HCT116 (cell line): ENCODE results near the gene STIM1. TPM values are rescaled to one million over a fixed set of nuclear protein-coding genes. Genes with fewer than 3 reads are reported as not detected.

Source experiments
- ATAC-seq: fragments of 200-7000 bp; cut with Tn5 transposase; 2 replicates; pipeline ENCODE4 v1.9.1; 2020; ENCODE audit warnings: mild to moderate bottlenecking, moderate library complexity
- BruUV-seq: library from RNA; stranded (reverse); fragments of 400-500 nt; replicated peaks from 2 replicates; lab custom pipeline; 2021; lab: Mats Ljungman, UMichigan
- CTCF ChIA-PET: fragments of 300-600 bp; sonication (Branson Sonifier 250); formaldehyde crosslinking; loops from one replicate; lab custom pipeline; 2021; ENCODE audit warnings: antibody characterized with exemption; lab: Charles Lee
- POLR2A ChIA-PET: fragments of 300-600, 350-600 bp; sonication (Branson Sonifier 250); formaldehyde crosslinking; loops from one replicate; lab custom pipeline; 2021; ENCODE audit warnings: antibody characterized with exemption; lab: Charles Lee
- RAD21 ChIA-PET, 2 experiments: fragments of 300-600 bp; sonication (Branson Sonifier 250); formaldehyde crosslinking; loops; one replicate each; lab custom pipeline; 2023; ENCODE audit warnings: low total read pairs in 2 of 2; ENCODE audit not compliant: uncharacterized antibody in 2 of 2, unreplicated experiment in 2 of 2, low non-redundant PET in 1 of 2; lab: Charles Lee
- DNase-seq: peaks from one replicate; pipeline ENCODE4 v3.0.0-alpha.2; 2010; ENCODE audit warnings: low read depth, low spot score
- H2AFZ ChIP-seq: fragments of 200-600 bp; shearing (Covaris generic), sonication (generic); 2 replicates; pipeline ENCODE4 v1.6.1; 2017; ENCODE audit warnings: low read depth, mixed run types, mixed read lengths, antibody characterized with exemption, low read length; ENCODE audit not compliant: poor library complexity, severe bottlenecking
- H3K27ac ChIP-seq: 2 replicates; pipeline ENCODE4 v1.5.1; 2012; ENCODE audit warnings: low read depth, low read length
- H3K27me3 ChIP-seq: fragments of 200-600 bp; sonication (generic); 2 replicates; pipeline ENCODE4 v1.6.1; 2016; ENCODE audit warnings: mixed run types, low read length, mixed read lengths; ENCODE audit not compliant: insufficient read depth
- H3K36me3 ChIP-seq, 2 experiments: fragments of 200-500 bp in 1 of 2; fragments of 200-600 bp in 1 of 2; sonication (Bioruptor generic) in 1 of 2; sonication (generic) in 1 of 2; 2 replicates each; pipeline versions ENCODE4 v1.5.1 to v1.6.1; 2014 to 2016; ENCODE audit warnings: low read length in 2 of 2, inconsistent platforms in 1 of 2, mixed read lengths in 1 of 2, mixed run types in 1 of 2; ENCODE audit not compliant: insufficient read depth in 2 of 2, control insufficient read depth in 1 of 2
- H3K4me1 ChIP-seq, 2 experiments: fragments of 200-600 bp in 1 of 2; sonication (generic) in 1 of 2; 2 replicates each; pipeline versions ENCODE4 v1.5.1 to v1.6.1; 2012 to 2017; ENCODE audit warnings: low read length in 2 of 2, inconsistent platforms in 1 of 2, mild to moderate bottlenecking in 1 of 2, mixed read lengths in 1 of 2, mixed run types in 1 of 2, moderate library complexity in 1 of 2; ENCODE audit not compliant: insufficient read depth in 2 of 2, control insufficient read depth in 1 of 2
- H3K4me2 ChIP-seq: fragments of 200-600 bp; sonication (generic); 2 replicates; pipeline ENCODE4 v1.6.1; 2017; ENCODE audit warnings: mixed run types, low read length, mixed read lengths
- H3K4me3 ChIP-seq, 2 experiments: fragments of 200-600 bp in 1 of 2; sonication (generic) in 1 of 2; replicated peaks in 1 of 2; 2 replicates each; pipeline ENCODE4 v1.5.1; 2011 to 2016; ENCODE audit warnings: low read length in 2 of 2, control low read depth in 1 of 2, low read depth in 1 of 2, mild to moderate bottlenecking in 1 of 2, mixed read lengths in 1 of 2, mixed run types in 1 of 2
- H3K79me2 ChIP-seq: fragments of 200-600 bp; sonication (generic); 2 replicates; pipeline ENCODE4 v1.6.1; 2017; ENCODE audit warnings: mild to moderate bottlenecking, mixed run types, low read length, moderate library complexity, mixed read lengths; ENCODE audit not compliant: insufficient read depth
- H3K9ac ChIP-seq: fragments of 200-600 bp; sonication (generic); 2 replicates; pipeline ENCODE4 v1.6.1; 2016; ENCODE audit warnings: low read length, mixed read lengths
- H3K9me2 ChIP-seq: fragments of 200-600 bp; sonication (generic), shearing (Covaris generic); 2 replicates; pipeline ENCODE4 v1.6.1; 2017; ENCODE audit warnings: mixed run types, mild to moderate bottlenecking, moderate library complexity; ENCODE audit not compliant: insufficient read depth
- H3K9me3 ChIP-seq, 2 experiments: fragments of 200-500 bp in 1 of 2; fragments of 200-600 bp in 1 of 2; sonication (Bioruptor generic) in 1 of 2; sonication (generic) in 1 of 2; 2 replicates each; pipeline ENCODE4 v1.6.1; 2014 to 2017; ENCODE audit warnings: low read length in 2 of 2, mixed read lengths in 2 of 2, inconsistent platforms in 1 of 2, low read depth in 1 of 2, mild to moderate bottlenecking in 1 of 2, mixed run types in 1 of 2, moderate library complexity in 1 of 2; ENCODE audit not compliant: control insufficient read depth in 1 of 2, insufficient read depth in 1 of 2
- H4K20me1 ChIP-seq: fragments of 200-600 bp; sonication (generic), shearing (Covaris generic); 2 replicates; pipeline ENCODE4 v1.6.1; 2017; ENCODE audit warnings: mixed run types, mild to moderate bottlenecking, moderate library complexity; ENCODE audit not compliant: insufficient read depth
- ATF3 ChIP-seq: IDR thresholded peaks from 2 replicates; pipeline ENCODE4 v1.6.1; 2012
- CBX3 ChIP-seq: IDR thresholded peaks from 2 replicates; pipeline ENCODE4 v1.6.1; 2012; ENCODE audit warnings: low read depth
- CEBPB ChIP-seq: IDR thresholded peaks from 2 replicates; pipeline ENCODE4 v1.6.1; 2012; ENCODE audit warnings: low read depth
- CTCF ChIP-seq, 3 experiments: fragments of 200-600 bp in 1 of 3; sonication (generic) in 1 of 3; IDR thresholded peaks in 2 of 3; conservative IDR thresholded peaks in 1 of 3; 2 replicates each; pipeline ENCODE4 v1.5.1; 2012 to 2017; ENCODE audit warnings: low read depth in 2 of 3, low read length in 2 of 3, antibody characterized with exemption in 1 of 3, borderline replicate concordance in 1 of 3, control low read depth in 1 of 3, mild to moderate bottlenecking in 1 of 3, mixed read lengths in 1 of 3, mixed run types in 1 of 3, moderate library complexity in 1 of 3; ENCODE audit not compliant: insufficient read depth in 1 of 3
- EGR1 ChIP-seq: IDR thresholded peaks from 2 replicates; pipeline ENCODE4 v1.6.1; 2012; ENCODE audit warnings: low read depth
- ELF1 ChIP-seq: IDR thresholded peaks from 2 replicates; pipeline ENCODE4 v1.6.1; 2012; ENCODE audit warnings: low read depth, borderline replicate concordance
- EZH2 ChIP-seq: fragments of 200-600 bp; sonication (generic); IDR thresholded peaks from 2 replicates; pipeline ENCODE4 v1.6.1; 2017; ENCODE audit warnings: antibody characterized with exemption, mixed run types
- EZH2phosphoT487 ChIP-seq: fragments of 200-600 bp; IDR thresholded peaks from 2 replicates; pipeline ENCODE4 v1.6.1; 2018; ENCODE audit warnings: antibody characterized with exemption, borderline replicate concordance
- FOSL1 ChIP-seq: IDR thresholded peaks from 2 replicates; pipeline ENCODE4 v1.6.1; 2012; ENCODE audit warnings: low read depth
- JUND ChIP-seq: IDR thresholded peaks from 2 replicates; pipeline ENCODE4 v1.6.1; 2012
- POLR2AphosphoS5 ChIP-seq: IDR thresholded peaks from 2 replicates; pipeline ENCODE4 v1.6.1; 2011; ENCODE audit warnings: mild to moderate bottlenecking, low read depth, low read length, moderate library complexity
- SIN3A ChIP-seq: IDR thresholded peaks from 2 replicates; pipeline ENCODE4 v1.6.1; 2012; ENCODE audit warnings: low read depth
- SP1 ChIP-seq: IDR thresholded peaks from 2 replicates; pipeline ENCODE4 v1.6.1; 2012; ENCODE audit warnings: low read depth
- SRF ChIP-seq: IDR thresholded peaks from 2 replicates; pipeline ENCODE4 v1.6.1; 2012; ENCODE audit warnings: low read depth
- TCF7L2 ChIP-seq: IDR thresholded peaks from 2 replicates; pipeline ENCODE4 v1.7.0; 2011; ENCODE audit warnings: borderline replicate concordance, inconsistent platforms; ENCODE audit not compliant: insufficient read depth, insufficient read length; ENCODE audit errors: extremely low read depth
- YY1 ChIP-seq: IDR thresholded peaks from 2 replicates; pipeline ENCODE4 v1.6.1; 2011; ENCODE audit warnings: low read length, low read depth, moderate library complexity, mild to moderate bottlenecking; ENCODE audit not compliant: insufficient replicate concordance; ENCODE audit errors: extremely low read depth
- ZNF274 ChIP-seq: fragments of 200-500 bp; sonication (Bioruptor generic); IDR thresholded peaks from 2 replicates; pipeline ENCODE4 v1.6.1; 2014; ENCODE audit warnings: mild to moderate bottlenecking, low read depth, low read length, inconsistent platforms
- intact Hi-C: fragments of 100-400 bp; cut with micrococcal nuclease; formaldehyde crosslinking; loops from 2 replicates; pipeline ENCODE4 v1.10.0; 2022
- total RNA-seq: library from RNA; stranded (reverse); gene quantifications from one replicate; pipeline ENCODE4 v1.2.1, GENCODE V29; 2021; ENCODE audit not compliant: unreplicated experiment

Gene STIM1
- total RNA-seq, 1 experiment from 2014 or later, result 22.3 TPM

GRCh38 chr11:3834349-3834663 lies 21.2 kb upstream of the STIM1 start:
- no peaks in the 10 kb centered on the region for H4K20me1 ChIP-seq
- ChIA-PET POLR2A (no interaction called here), CTCF (no interaction called here), RAD21 (no interaction called here)
- H3K36me3 ChIP-seq, result peaks cover 7 to 19% of the 10 kb centered on the region in 2 experiments; a peak in 2 of 4 replicates
- no peak overlapping the region for H3K4me3 ChIP-seq
- DNase-seq, result no peak
- H3K27me3 ChIP-seq, result no peaks in the 10 kb centered on the region
- H3K79me2 ChIP-seq, result peaks cover 96% of the 10 kb centered on the region
- H3K27ac ChIP-seq, result no peak overlapping the region
- no peak for ATAC-seq
- H3K4me1 ChIP-seq, result peaks cover 2 to 17% of the 10 kb centered on the region in 2 experiments; a peak in 3 of 4 replicates
- H3K9me2 ChIP-seq, result no peaks in the 10 kb centered on the region
- intact Hi-C loops, result no loop called here
- H3K9me3 ChIP-seq, result no peaks in the 10 kb centered on the region
- no peak overlapping the region for H3K9ac ChIP-seq
- no peak overlapping the region for H2AFZ ChIP-seq
- no TSS peak for BruUV-seq
- TF ChIP-seq SIN3A (no peak), EZH2 (no peak), ELF1 (no peak), ZNF274 (no peak), YY1 (no peak), EZH2phosphoT487 (no peak)
- H3K4me2 ChIP-seq, result no peak overlapping the region

DNA sequence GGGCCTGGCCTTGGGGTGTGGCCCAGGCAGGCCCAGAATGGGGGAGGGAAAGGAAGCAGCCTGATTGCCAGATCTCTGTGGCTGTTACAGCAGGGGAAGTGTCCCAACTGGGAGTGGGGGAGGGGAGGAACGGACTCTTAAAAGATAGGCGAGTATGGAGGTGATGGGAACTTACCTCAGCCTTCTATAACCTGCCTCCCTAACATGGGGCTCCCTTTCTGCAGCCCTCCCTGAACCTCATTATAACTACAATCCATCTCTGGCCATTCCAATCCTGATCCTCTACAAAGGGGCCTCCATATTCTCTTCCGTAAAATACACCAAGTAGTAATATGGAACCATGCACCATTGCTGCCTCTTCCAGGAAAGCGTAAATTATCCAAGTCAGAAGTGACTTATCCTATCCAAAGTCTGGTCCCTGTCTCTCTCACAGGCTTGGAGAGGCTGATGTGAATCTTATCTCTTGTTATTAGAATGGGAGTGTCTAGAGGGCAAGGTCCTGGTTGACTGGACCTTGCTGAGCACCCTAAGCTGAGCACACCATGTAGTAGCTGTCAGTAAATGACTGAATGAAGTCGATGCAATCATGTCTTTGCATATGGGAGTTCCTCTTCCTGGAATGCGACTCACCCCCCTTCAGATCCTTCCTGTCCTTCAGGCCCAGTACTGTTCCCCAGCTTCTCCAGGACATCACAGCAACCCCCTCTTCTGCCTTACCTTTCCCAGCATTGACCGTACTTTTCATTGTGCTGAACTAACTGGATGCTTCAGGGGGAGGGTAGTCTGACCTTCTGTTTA lies 20.6 kb upstream of the STIM1 start:
- Histone ChIP-seq H3K4me1 (peaks cover 8 to 22% of the 10 kb centered on the region in 2 experiments), H3K79me2 (peaks cover 96% of the 10 kb centered on the region)

More for the DNA sequence above, 20.6 kb upstream of the STIM1 start:
- DNase-seq (no peak), ATAC-seq (no peak)
- Histone ChIP-seq H3K27me3 (no peaks in the 10 kb centered on the region), H2AFZ (no peak overlapping the region), H3K4me2 (no peak overlapping the region), H3K4me3 (no peak overlapping the region), H3K27ac (no peak overlapping the region), H3K9me3 (no peaks in the 10 kb centered on the region), H3K9ac (no peak overlapping the region), H3K9me2 (no peaks in the 10 kb centered on the region), H3K36me3 (peaks cover 7 to 19% of the 10 kb centered on the region in 2 experiments; a peak in 2 of 4 replicates), H4K20me1 (no peaks in the 10 kb centered on the region)
- RAD21 ChIA-PET, result no interaction called here
- CTCF ChIA-PET, result no interaction called here
- BruUV-seq, result no TSS peak
- intact Hi-C loops, result no loop called here
- POLR2A ChIA-PET, result no interaction called here
- TF ChIP-seq SIN3A (no peak), TCF7L2 (no peak), SP1 (no peak), ATF3 (no peak), SRF (no peak), CEBPB (no peak), POLR2AphosphoS5 (no peak), ELF1 (no peak), YY1 (no peak), ZNF274 (no peak), EZH2phosphoT487 (no peak), JUND (no peak), FOSL1 (no peak), EGR1 (no peak), CBX3 (no peak), CTCF (IDR thresholded peaks at IDR 0.05 in 2 of 3, conservative IDR thresholded peaks at IDR 0.05 in 1 of 3; ENCODE audit: borderline replicate concordance in 1 of 3, insufficient read depth in 1 of 3, low read depth in 2 of 3, low read length in 2 of 3) (no peak)
